GM11168 (cell line): ENCODE data around the gene C19orf85.

Experiments used
- in situ Hi-C: fragments of 300-500 bp; cut with MboI; formaldehyde crosslinking; loops from one replicate; pipeline ENCODE4 v1.12.0; 2022; ENCODE audit warnings: low sequenced_read_pairs; ENCODE audit not compliant: unreplicated experiment

Gene C19orf85

DNA sequence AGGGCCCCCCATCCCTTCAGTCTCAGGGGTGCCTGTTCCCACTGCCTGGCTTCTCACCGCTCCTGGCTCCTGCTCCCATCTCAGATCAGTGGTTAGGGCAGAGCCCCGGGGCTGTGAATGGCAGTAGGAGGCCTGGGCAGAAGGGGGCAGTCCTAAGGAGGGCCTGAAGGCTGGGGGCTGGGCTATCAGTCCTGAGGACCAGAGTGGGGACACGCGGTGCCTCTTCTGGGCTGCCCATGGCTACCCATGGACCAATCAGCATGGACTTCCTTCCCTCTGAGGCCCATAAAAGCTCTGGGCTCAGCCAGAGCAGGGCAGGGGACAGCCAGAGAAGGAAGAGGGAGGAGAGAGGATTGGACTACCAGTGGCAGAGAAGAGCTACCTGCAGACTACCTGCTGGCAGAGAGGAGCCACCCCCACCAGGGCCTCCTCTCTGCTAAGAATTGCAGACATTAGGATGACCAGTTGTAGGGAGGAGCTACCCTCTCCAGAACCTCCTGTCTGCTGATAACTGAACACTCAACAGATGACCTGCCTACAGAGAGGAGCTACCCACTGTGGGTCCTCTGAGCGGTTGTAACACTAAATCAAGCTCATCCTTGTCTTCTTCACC, 44.8 kb downstream of the C19orf85 start:
- in situ Hi-C loops: loop anchor here (10.0 to 25.0 kb wide), 2 partner anchors 125 to 282 kb away; partner anchors contain the start of gene TNNT1

DNA sequence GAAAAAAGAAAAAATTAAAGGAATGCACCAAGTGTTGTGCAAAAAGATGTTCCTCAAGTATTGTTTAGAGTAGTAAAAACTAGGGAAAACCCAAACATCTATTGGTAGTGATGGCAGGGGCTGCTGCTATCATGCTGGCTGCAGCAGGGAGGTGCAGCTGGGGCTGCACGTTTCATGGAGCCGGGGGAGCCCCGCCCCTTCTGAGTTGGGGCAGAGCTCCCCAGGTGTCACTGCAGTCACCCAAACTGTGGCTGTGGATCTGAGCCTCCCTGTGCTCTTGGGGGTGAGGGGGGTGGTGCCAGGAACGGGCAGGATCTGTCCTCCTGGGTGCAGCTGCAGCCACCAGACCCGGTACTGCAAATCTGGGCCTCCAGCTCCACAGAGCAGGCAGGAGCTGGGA, 45.4 kb downstream of the C19orf85 start:
- in situ Hi-C loops: loop anchor here (10.0 to 25.0 kb wide), 2 partner anchors 124 to 282 kb away; partner anchors contain the start of gene TNNT1

- in situ Hi-C loops: loop anchor here (10.0 to 25.0 kb wide), 2 partner anchors 123 to 281 kb away; partner anchors contain the start of gene TNNT1
These were observed 46.4 kb downstream of the C19orf85 start for GRCh38 chr19:55418185-55418584.
